Measurements from ENCODE around the gene HLCS. TPM values are rescaled to one million over a fixed set of nuclear protein-coding genes. Genes with fewer than 3 reads are reported as not detected.
"Not testable (repeated sequence)": the region's sequence is repeated elsewhere in the genome, so short reads cannot be mapped to it uniquely, and the experiment has no call there.

Gene HLCS
- total and polyA plus RNA-seq, 2 donors from 2014 or later, result 4.5 to 29.6 TPM

DNA sequence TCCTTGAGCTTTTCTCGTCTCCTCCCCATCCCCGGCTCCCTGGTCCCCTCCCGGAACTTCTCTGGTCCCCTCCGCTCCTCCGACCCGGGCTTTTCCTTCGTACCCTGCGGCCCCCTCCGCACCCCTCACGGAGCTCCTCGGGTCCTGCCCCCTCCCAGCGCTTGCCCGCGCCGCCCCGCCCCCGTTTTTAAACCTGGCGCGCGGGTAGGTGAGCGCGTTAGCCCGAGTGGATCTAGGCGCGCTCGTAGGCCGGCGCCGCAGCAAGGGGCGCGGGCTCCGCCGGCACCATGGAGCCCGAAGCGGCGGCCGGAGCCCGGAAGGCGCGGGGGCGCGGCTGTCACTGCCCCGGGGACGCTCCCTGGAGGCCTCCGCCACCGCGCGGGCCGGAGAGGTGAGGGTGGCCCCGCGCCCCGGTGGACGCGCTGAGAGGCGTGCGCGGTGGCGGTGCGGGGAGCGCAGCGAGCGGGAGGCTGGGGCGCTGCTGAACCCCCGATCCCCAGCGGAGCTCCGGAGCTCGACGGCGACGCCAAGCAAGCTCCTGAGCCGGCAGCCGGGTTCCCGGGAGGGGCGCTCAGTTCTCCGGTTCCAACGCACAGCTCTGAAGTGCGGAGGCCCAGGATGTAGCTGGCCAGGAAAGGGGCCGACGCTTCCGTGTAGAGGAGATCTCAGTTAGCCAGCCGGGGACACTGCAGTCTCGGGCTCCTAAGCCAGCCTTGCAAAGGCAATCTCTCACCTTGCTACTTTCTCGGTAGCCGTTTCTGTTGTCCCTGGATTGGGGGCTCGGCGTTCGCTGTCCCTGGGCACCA is 40.2 kb upstream of the HLCS start, which contains the start of gene RIPPLY3:
RIPPLY3 (plus strand) TSS at position 217 of the 806 bp plus-strand sequence; CDS start at position 288, 71 bp downstream.
- Histone ChIP-seq H3K9ac (ENCODE audit: low read length in 3 of 3) (no peak within 1 kb of the TSS), H3K36me3 (ENCODE audit: control insufficient read depth in 2 of 3, insufficient read depth in 3 of 3, low read length in 3 of 3) (no peaks in the 10 kb centered on the region), H3K27me3 (ENCODE audit: control insufficient read depth, insufficient read depth, low read length) (peaks cover 7% of the 10 kb centered on the region), H3K4me3 (ENCODE audit: low read length in 3 of 3) (peak within 1 kb of the TSS in 2 of 3 donors; percentile 43 to 56), H3K4me1 (ENCODE audit: control insufficient read depth in 2 of 3, insufficient read depth in 2 of 3, low read depth in 1 of 3, low read length in 3 of 3) (peaks cover 0 to 6% (median 0%) of the 10 kb centered on the region in 3 donors), H3K9me3 (ENCODE audit: control insufficient read depth in 2 of 3, insufficient read depth in 1 of 3, low read length in 3 of 3) (no peaks in the 10 kb centered on the region), H3K27ac (ENCODE audit: low read depth in 2 of 2, low read length in 2 of 2) (no peak within 1 kb of the TSS)
- DNase-seq (peak in 3 of 5 donors; percentile 46 to 62 (median 50)), FAIRE-seq (no peak)
- TF ChIP-seq, protein P1, sequence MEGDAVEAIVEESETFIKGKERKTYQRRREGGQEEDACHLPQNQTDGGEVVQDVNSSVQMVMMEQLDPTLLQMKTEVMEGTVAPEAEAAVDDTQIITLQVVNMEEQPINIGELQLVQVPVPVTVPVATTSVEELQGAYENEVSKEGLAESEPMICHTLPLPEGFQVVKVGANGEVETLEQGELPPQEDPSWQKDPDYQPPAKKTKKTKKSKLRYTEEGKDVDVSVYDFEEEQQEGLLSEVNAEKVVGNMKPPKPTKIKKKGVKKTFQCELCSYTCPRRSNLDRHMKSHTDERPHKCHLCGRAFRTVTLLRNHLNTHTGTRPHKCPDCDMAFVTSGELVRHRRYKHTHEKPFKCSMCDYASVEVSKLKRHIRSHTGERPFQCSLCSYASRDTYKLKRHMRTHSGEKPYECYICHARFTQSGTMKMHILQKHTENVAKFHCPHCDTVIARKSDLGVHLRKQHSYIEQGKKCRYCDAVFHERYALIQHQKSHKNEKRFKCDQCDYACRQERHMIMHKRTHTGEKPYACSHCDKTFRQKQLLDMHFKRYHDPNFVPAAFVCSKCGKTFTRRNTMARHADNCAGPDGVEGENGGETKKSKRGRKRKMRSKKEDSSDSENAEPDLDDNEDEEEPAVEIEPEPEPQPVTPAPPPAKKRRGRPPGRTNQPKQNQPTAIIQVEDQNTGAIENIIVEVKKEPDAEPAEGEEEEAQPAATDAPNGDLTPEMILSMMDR (IDR thresholded peaks at IDR 0.05; ENCODE audit: borderline replicate concordance, extremely low read depth, insufficient read depth), result no peak
- intact Hi-C loops (cut with DNase I), result no loop called here

DNA sequence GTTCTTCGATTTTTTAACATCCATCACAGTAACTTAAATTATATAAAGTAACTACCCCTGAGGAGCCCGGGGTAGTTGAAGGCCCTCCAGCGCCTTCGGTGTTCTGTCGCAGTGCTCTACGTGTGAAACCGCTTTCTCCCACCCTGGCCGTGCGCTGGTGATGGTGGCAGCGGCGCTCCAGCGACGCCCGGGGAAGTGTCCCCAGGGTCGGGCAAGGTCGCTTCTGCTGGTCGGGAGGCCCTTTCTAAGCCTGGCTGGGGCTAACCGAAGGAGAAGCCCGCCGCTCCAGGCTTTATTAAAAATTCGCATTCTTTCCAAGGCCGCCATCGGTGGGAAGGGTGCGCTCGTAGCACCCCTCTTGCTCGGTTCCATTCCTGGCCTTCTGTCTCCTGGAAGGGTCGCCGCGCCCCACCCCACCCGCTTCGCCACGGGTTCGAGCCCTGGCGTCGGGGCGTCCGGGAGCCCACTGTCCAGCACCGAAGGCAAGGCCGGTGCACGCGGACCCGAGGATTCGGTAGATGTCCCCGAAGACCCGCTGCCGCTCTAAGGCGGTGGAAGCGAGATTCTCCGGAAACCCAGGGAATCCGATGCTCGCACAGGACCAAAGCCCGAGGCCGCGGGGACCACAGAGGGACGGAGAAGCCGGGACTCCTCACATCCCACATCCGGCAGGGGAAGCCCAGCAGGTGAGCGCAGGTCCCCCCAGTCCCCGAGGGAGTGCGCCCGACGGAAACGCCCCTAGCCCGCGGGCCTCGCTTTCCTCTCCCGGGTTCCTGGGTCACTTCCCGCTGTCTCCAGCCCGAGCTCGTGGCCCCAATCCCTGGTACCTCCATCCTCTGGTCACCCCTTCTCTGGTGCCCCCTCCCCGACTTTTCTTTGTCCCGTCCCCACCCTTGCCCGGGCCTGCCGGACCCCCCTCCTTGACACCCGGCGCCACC is 39.3 kb upstream of the HLCS start:
- H3K4me3 ChIP-seq (ENCODE audit: low read length in 3 of 3), result peak overlapping the region in 1 of 3 donors; percentile 37
- DNase-seq (peak in 4 of 5 donors; percentile 43 to 66 (median 48)), FAIRE-seq (no peak)
- intact Hi-C loops (cut with DNase I), result no loop called here
- peaks cover 7% of the 10 kb centered on the region for H3K27me3 ChIP-seq (ENCODE audit: control insufficient read depth, insufficient read depth, low read length)
- no peaks in the 10 kb centered on the region for H3K9me3 ChIP-seq (ENCODE audit: control insufficient read depth in 2 of 3, insufficient read depth in 1 of 3, low read length in 3 of 3)
- TF ChIP-seq, protein P1 (IDR thresholded peaks at IDR 0.05; ENCODE audit: borderline replicate concordance, extremely low read depth, insufficient read depth), result no peak
- no peak overlapping the region for H3K9ac ChIP-seq (ENCODE audit: low read length in 3 of 3)
- peaks cover 0 to 6% (median 0%) of the 10 kb centered on the region in 3 donors for H3K4me1 ChIP-seq (ENCODE audit: control insufficient read depth in 2 of 3, insufficient read depth in 2 of 3, low read depth in 1 of 3, low read length in 3 of 3)
- H3K27ac ChIP-seq (ENCODE audit: low read depth in 2 of 2, low read length in 2 of 2), result no peak overlapping the region
- no peaks in the 10 kb centered on the region for H3K36me3 ChIP-seq (ENCODE audit: control insufficient read depth in 2 of 3, insufficient read depth in 3 of 3, low read length in 3 of 3)

DNA sequence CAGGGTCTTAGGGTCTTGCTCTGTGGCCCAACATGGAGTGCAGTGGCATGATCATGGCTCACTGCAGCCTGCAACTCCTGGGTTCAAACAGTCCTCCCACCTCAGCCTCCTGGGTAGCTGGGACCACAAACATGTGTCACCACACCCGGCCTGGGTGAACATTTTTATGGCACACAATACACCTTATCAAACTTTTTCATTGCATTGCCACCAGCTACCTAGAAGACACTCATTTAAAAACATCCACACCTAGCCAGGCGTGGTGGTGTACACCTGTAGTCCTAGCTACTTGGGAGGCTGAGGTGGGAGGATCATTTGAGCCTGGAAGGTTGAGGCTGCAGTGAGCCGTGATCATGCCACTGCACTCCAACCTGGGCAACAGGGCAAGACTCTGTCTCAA is 37.4 kb upstream of the HLCS start:
- H3K4me1 ChIP-seq (ENCODE audit: control insufficient read depth in 2 of 3, insufficient read depth in 2 of 3, low read depth in 1 of 3, low read length in 3 of 3); H3K4me3 ChIP-seq (ENCODE audit: low read length in 3 of 3); FAIRE-seq; intact Hi-C loops (cut with DNase I); H3K27ac ChIP-seq (ENCODE audit: low read depth in 2 of 2, low read length in 2 of 2); H3K27me3 ChIP-seq (ENCODE audit: control insufficient read depth, insufficient read depth, low read length); H3K36me3 ChIP-seq (ENCODE audit: control insufficient read depth in 2 of 3, insufficient read depth in 3 of 3, low read length in 3 of 3); H3K9me3 ChIP-seq (ENCODE audit: control insufficient read depth in 2 of 3, insufficient read depth in 1 of 3, low read length in 3 of 3); DNase-seq; H3K9ac ChIP-seq (ENCODE audit: low read length in 3 of 3): not testable (repeated sequence)

DNA sequence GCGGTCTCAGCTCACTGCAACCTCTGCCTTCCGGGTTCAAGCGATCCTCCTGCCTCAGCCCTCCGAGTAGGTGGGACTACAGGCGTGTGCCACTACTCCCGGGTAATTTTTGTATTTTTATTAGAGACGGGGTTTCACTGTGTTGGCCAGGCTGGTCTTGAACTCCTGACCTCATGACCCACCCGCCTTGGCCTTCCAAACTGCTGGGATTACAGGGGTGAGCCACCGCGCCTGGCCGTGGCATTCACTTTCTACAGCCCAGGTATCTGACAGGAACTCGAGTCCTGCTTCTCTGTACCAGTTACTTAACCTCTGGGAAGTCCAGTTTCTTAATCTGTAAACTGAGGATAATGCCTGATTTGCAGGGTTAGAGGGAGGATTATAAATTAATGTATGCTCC is 36.4 kb upstream of the HLCS start:
- H3K4me3 ChIP-seq (ENCODE audit: low read length in 3 of 3); H3K9ac ChIP-seq (ENCODE audit: low read length in 3 of 3); H3K27me3 ChIP-seq (ENCODE audit: control insufficient read depth, insufficient read depth, low read length); intact Hi-C loops (cut with DNase I); H3K4me1 ChIP-seq (ENCODE audit: control insufficient read depth in 2 of 3, insufficient read depth in 2 of 3, low read depth in 1 of 3, low read length in 3 of 3); H3K36me3 ChIP-seq (ENCODE audit: control insufficient read depth in 2 of 3, insufficient read depth in 3 of 3, low read length in 3 of 3); H3K9me3 ChIP-seq (ENCODE audit: control insufficient read depth in 2 of 3, insufficient read depth in 1 of 3, low read length in 3 of 3); H3K27ac ChIP-seq (ENCODE audit: low read depth in 2 of 2, low read length in 2 of 2); DNase-seq; FAIRE-seq: not testable (repeated sequence)
